Measurements from ENCODE around the gene SYNCRIP.
A peak's percentile ranks its signal among the peaks of the same experiment; 100 is the strongest.
"Not testable (repeated sequence)": the region's sequence is repeated elsewhere in the genome, so short reads cannot be mapped to it uniquely, and the experiment has no call there.

SYNCRIP gene

DNA sequence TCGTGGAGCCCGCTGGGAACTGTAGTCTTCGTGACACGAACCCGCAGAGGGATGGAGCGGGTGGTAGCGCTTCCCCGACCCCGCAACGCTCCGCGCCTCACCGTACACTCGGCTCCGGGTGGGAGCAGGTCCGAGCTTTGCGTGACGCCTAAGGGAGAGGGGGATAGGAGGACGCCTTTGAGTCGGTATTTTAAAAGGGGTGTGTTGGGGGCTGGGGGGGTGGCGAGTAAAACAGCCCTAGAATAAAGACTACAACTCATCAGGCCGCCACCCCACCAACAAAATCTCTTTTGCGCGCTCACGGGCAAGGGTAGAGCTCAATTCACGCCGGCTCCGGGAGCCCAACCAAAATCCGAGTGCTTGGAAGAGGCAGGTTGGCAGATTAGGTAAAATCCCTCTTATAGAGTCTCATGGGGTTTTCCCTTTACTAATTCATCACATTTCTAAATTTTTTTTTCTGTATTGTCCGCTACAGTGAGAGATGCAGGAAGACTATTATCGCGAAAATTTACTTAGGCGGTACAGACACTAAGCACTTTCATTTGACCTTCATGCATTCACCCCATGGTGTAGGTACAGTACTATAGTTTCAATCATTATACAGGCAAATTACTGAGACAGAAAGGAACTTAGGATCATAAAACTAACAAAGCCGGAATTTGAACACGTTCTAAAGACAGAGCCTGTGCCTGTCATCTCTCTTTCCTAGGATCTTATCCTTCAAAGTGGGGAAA is 48.3 kb downstream of the SYNCRIP start:
- DNase-seq (ENCODE audit: low read depth in 2 of 2): peak; percentile 41 to 50
- no peak for TF ChIP-seq CTCF (IDR thresholded peaks at IDR 0.05; ENCODE audit: low read depth, low read length)
- peak overlapping the region; percentile 87 to 93 for H3K4me3 ChIP-seq (replicated peaks in 1 of 2; ENCODE audit: low read depth in 2 of 2, low read length in 2 of 2)

- DNase-seq (ENCODE audit: low read depth in 2 of 2): peak; percentile 96 to 98
- TF ChIP-seq CTCF (IDR thresholded peaks at IDR 0.05; ENCODE audit: low read depth, low read length): no peak
- H3K4me3 ChIP-seq (replicated peaks in 1 of 2; ENCODE audit: low read depth in 2 of 2, low read length in 2 of 2): peak within 1 kb of the TSS; percentile 87 to 93
Measured at GRCh38 chr6:85593438-85594196, 49.1 kb downstream of the SYNCRIP start, which contains the start of gene SNX14. TSS of gene SNX14 (minus strand) at chr6:85593858. CDS start at chr6:85593718, 140 bp downstream.

DNA sequence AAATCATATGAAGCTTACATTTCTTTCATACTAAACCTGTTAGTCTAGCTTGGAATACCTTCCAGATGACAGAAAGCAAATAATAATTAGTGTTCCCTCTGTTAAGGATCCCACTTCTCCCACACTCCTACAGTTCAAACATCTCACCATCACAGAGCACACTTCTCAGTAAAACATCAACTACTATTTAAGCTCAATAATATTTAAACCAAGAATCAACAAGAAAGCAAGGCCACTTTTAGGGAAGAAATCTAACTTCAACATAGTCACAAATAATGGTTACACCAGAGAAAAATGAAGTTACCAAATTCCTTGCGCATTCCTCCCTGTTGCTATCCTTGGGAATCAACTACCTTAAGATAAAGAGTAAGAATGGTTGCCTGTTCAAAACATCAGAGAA is 50.7 kb downstream of the SYNCRIP start:
- no peak for DNase-seq (ENCODE audit: low read depth in 2 of 2)
- H3K4me3 ChIP-seq (replicated peaks in 1 of 2; ENCODE audit: low read depth in 2 of 2, low read length in 2 of 2): peak overlapping the region in 1 of 2 donors; percentile 87
- no peak for TF ChIP-seq CTCF (IDR thresholded peaks at IDR 0.05; ENCODE audit: low read depth, low read length)

DNA sequence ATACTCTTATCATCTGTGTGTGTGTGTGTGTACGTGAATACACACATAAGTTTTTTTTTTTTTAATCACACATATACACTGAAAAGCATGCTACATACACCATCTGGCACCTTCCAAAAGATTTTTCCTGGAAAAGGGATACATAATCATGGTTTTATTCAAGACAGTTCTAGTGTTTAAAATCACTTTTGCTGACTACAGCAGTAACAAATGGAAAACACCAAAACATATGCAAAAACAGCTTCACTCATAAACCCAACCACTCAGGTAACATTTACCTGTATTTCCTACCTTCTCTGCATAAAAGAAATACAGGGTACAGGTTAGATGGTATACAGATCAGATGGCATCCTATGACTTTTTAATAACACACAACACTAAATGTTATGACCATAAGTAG is 51.5 kb downstream of the SYNCRIP start:
- DNase-seq (ENCODE audit: low read depth in 2 of 2): no peak
- no peak for TF ChIP-seq CTCF (IDR thresholded peaks at IDR 0.05; ENCODE audit: low read depth, low read length)
- H3K4me3 ChIP-seq (replicated peaks in 1 of 2; ENCODE audit: low read depth in 2 of 2, low read length in 2 of 2): no peak overlapping the region

GRCh38 chr6:85585741-85586140 is 56.9 kb downstream of the SYNCRIP start:
- DNase-seq (ENCODE audit: low read depth in 2 of 2): peak; percentile 16 to 36
- no peak for TF ChIP-seq CTCF (IDR thresholded peaks at IDR 0.05; ENCODE audit: low read depth, low read length)
- no peak overlapping the region for H3K4me3 ChIP-seq (replicated peaks in 1 of 2; ENCODE audit: low read depth in 2 of 2, low read length in 2 of 2)

- not testable (repeated sequence) for H3K4me3 ChIP-seq (replicated peaks in 1 of 2; ENCODE audit: low read depth in 2 of 2, low read length in 2 of 2); DNase-seq (ENCODE audit: low read depth in 2 of 2)
Measured at GRCh38 chr6:85582832-85583231, 59.9 kb downstream of the SYNCRIP start.

DNA sequence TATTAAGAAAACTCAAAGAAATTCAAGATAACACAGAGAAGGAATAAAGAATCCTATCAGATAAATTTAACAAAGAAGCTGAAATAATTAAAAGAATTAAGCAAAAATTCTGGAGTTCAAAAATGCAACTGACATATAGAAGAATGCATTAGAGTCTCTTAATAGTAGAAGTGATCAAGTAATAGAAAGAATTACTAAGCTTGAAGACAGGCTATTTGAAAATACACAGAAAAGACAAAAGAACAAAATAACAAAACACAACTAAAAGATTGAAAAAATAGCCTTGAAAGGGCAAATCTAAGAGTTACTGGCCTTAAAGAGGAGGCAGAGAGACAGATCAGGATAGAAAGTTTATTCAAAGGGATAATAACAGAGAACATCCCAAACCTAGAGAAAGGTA is 61.1 kb downstream of the SYNCRIP start:
- DNase-seq (ENCODE audit: low read depth in 2 of 2): no peak
- TF ChIP-seq CTCF (IDR thresholded peaks at IDR 0.05; ENCODE audit: low read depth, low read length): no peak
- H3K4me3 ChIP-seq (replicated peaks in 1 of 2; ENCODE audit: low read depth in 2 of 2, low read length in 2 of 2): no peak overlapping the region

Data from cardiac fibroblast (primary cell).